ENCODE data around the gene LSAMP.

DNA sequence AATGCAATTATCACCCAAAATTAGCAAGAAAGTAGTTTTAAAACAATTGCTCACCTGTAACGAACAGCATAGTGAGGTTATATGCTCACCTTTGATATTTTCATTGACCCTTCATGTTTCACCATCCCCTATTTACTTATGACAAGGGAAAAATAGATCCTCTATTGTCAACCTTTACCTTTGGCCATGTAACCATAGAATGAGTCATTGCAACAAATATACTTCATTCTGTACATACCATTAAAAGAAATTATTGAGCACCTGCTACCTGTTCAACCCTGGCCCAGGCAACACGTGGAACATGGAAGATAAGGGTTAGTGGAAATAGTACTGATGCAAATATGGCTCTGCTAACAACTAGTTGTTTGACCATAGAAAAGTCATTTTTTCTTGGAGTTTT is 20.2 kb downstream of the LSAMP start:
- no peak for TF ChIP-seq CTCF (IDR thresholded peaks at IDR 0.05)
- TF ChIP-seq POLR2A (IDR thresholded peaks at IDR 0.05), result no peak
